Effector CD4-positive, alpha-beta T cell (primary cell): Measurements from ENCODE around the gene KRABD2.
A peak's percentile ranks its signal among the peaks of the same experiment; 100 is the strongest.
"Not testable (repeated sequence)": the region's sequence is repeated elsewhere in the genome, so short reads cannot be mapped to it uniquely, and the experiment has no call there.

ENCODE experiments used
- DNase-seq: peaks from one replicate; pipeline ENCODE4 v3.0.0-alpha.2; 2020

The KRABD2 gene

DNA sequence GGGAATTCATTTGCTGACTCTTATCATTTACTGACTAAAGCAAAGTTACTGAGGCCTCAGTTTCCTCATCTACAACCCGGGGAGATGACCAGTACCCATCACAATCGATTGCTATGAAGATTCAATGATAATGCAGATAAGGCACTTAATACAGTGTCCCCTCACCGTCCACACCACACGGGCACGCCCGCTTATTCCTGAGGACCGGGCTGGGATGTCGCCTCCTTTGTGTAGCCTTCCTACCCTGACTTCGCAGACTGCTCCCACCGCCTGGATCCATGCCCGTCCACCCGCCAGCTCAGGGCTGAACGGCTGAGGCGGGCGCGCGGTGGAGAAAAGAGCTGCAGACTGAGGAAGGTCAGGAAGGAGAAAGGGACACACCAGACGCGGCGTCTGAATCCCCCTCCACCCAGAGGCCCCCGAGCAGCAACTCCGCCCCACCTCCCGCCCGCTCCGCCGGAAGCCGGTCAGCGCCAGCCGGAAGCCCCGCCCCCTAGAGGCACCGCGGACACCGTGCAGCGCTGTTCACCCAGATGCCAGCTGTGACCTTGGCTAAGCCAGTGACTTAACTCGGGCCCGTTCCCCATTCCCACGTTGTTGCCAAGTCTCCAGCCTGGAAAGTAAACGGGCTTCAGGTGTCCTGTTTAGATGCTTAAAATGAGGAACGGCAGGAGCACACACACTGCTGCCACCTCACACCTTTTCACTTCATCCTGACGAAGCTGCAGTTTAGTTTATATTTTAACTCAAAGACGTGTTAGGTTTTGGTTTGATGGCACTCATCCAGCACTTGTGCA lies at the start of gene KRABD2:
Gene KRABD2, minus strand, starts transcription at position 434 of the 797 bp plus-strand sequence.
- peak; percentile 87 for DNase-seq

GRCh38 chr17:8421571-8421970 lies 45.1 kb upstream of the KRABD2 start:
- no peak for DNase-seq

DNA sequence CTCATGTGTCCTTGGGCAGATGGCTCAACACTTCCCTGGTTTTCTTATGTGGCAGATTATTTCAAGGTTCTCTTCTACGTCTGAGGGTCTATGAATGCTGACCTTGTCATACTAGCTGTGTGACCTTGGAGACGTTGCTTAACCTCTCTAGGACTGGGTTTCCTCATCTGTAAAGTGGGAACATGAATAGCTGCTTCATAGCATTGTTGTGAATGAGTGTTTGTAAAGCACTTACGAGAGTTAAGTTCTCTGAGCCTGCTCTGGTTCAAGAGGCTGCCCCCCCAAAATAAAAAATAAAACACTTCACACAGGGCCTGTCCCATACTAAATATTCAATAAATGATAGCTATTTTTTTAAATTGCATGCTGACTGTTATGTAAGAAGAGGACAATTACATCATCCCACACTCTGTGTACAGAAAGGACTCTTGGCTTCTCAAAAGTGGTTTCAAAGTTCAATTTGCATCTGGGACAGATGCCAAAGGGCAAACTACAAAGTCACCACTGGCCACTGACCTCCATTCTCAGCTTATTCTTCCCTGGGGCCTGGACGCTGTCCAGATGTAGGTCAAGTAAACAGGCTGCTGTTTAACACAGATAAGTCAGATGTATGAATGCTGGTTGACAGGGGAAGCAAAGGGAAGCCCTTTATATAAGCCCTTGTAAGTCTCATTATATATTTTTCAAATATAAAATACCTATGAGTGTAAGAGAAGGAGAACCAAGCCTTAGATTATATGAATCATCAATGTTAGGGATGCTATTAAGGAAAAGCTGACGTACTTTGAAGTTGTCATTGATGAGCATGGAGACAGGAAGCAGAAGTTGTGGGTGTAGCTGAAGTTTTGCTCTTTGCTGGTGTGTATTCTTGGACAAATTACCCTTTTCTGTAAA lies 43.8 kb upstream of the KRABD2 start:
- DNase-seq = no peak

GRCh38 chr17:8419305-8419704 lies 42.8 kb upstream of the KRABD2 start:
- no peak for DNase-seq

GRCh38 chr17:8418471-8418870 lies 42.0 kb upstream of the KRABD2 start:
- no peak for DNase-seq

DNA sequence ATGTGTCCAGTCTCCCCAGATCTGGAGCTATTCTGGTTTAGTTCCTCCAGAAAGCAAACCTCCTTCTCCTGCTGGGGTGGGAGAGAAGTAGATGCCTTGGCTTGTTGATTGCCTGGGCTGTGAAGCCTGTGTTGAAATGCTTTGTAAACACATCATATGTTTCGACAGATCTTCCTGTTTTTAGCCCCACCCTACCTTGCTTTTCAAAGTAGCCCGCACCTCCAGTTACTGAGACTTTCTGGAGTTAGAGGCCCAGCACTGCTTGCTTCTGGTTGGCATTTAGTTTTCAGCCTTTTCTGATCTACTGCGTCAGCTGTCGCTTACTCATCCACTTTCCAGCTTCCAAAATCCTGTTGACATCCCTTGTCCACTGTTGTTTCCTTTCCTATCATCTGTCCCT lies 41.3 kb upstream of the KRABD2 start:
- DNase-seq = no peak

DNA sequence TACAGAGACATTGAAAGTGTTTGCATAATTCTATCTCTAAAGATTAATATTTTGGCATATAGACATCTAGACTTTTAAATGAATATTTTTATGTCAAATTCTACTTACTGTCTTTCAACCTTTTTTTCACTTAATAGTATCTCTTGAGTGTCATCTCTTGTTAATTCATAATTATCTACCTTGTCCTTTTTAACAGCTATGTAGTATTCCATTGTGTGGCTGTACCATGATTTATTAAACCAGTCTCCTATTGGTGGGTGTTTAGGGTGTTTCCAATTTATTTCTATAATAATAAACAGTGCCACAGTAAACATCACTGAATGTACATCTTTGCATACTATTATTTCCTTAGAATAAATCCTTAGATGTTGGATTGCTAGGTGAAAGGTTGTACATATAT lies 37.4 kb upstream of the KRABD2 start:
- DNase-seq = no peak

DNA sequence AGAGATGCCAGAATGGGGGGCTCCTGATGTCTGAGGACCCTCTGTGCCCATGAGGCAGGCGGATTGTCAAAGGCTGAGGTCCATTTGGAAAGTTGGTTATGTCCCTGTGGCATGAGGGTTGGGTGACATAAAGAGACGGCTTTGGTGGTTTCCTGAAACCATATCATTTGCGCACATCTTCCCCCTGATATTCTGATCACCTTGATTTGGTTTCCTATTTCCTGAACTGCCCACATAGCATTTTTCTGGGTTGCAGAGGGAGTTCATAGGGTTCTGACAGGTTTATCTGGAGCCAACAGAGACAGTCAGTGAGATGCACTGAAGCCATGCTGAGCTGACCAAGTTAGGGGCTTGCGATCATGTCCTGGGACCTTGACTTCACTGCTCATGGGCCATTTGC lies 36.8 kb upstream of the KRABD2 start:
- DNase-seq = no peak

DNA sequence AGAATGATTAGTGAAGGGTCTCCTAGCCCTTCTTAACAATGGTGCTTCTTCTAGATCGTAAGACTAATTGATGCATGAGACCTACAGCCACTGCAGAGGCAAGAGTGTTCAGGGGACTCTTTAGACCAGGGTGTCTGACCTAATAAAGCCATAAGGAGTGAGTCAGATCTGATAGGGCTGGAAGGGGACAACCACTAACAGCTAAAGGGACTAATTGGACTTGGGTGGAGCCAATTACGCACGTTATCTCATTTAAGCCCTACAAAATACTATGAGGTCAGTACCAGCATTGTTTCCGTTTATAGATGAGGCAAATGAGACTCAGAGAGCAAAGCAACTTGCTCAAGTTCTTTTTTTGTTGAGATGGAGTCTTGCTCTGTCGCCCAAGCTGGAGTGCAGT lies 35.6 kb upstream of the KRABD2 start:
- DNase-seq = no peak

- no peak for DNase-seq
Observed at GRCh38 chr17:8410883-8411238, 34.4 kb upstream of the KRABD2 start.

DNA sequence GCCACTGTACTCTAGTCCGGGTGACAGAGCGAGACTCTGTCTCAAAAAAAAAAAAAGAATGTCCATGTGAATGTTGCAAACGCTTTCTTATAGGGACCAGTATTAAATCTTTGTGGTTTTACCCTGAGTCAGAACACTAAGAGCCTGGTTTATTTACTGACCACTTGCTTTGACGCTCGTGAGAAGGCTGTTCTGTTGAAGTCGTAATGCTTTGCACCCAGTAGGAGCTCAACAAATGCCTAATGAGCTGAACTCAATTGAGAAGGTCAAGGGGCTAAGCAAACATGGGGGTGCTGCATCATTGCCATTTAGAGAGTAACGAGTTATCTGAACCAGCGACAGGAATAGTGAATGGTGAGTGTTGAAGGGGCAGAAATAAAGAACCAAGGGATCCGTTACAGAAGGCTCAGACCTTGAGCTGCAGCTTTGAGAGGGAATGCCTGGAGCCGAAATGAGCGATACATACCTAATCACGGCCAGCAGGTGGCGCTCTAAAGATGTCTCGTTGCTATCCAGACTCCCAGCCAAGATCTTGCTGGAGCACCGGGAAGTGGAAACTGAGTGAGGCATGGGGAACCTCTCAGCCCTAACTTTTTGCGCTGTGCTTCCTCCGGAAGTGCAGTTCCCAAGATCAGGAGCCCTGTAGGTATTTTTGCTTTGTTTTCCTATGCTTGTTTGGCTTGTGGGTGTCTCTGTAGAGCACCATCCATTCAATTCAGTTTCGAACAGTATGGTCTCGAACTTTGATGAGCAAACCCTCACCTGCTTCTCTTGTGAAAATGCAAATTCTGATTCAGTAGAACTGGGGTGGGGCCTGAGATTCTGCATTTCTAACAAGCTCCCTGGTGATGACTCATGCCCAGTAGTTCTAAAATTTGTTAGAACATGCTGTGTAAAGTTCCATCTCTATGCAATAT lies 33.7 kb upstream of the KRABD2 start:
- DNase-seq = peak; percentile 79

DNA sequence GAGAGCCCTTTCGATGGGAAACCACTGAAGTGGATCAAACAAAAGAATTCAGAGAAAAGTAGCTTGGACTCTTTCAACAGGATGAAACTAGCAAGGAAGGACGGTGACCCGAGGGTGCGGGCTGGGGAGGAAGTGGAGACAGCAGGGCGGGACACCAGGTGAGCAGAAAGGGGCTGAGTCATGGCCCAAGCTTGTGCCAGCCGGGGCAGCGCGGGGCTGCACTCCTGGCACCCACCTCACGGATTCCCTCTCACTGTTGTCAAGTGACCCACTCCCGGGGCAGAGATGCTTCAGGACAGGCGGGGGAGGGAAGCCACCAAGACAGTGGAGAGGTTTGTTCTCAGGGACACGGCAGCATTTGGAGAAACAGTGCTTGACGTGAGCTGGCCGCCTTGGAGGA lies 31.9 kb upstream of the KRABD2 start:
- DNase-seq = no peak

DNA sequence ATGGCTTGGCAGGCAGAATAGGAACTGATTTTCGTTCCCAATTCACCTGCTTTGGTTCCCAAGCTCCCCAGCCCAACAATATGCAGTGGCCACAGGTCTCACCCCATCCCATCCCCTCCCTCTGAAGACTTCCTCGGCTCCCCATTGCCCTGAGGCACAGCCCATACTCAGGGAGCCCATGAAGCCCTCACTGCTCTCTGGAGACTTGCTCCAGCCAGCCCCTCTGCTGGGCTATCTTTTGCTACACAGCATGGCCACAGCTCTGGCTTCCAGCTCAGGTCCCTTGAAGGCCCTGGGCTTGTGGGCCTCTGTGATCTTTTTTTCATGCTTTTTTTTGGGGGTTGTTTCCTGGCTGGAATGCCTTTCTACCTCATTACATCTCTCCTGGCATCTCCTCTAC lies 29.7 kb upstream of the KRABD2 start:
- no peak for DNase-seq

GRCh38 chr17:8405499-8406016 lies 29.1 kb upstream of the KRABD2 start:
- no peak for DNase-seq

- DNase-seq = no peak
Observed at GRCh38 chr17:8402921-8403536, 26.5 kb upstream of the KRABD2 start.

GRCh38 chr17:8401107-8401506 lies 24.6 kb upstream of the KRABD2 start:
- DNase-seq = no peak

GRCh38 chr17:8398980-8399379 lies 22.5 kb upstream of the KRABD2 start:
- no peak for DNase-seq

DNA sequence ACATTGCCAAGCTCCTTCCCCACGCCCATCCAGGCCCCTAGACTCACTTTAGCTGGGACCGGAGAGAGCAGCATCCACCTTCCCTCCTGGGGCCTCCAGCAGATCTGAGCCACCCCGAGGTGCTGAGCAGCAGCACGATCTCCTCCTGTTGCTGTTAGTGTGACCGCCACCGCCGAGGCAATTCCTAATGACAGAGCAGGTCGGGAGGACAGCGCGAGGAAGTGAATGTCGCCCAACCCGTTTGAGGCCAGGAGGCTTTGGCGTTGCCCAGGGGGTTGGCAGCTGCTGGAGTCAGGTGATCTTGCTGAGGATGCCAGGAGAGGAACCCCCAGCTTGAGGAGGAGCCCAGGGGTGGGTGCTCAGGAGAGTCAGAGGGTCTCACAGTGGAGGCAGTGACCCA lies 21.1 kb upstream of the KRABD2 start, which contains the start of gene RNF222:
Gene RNF222, minus strand, starts transcription at position 192 of the 400 bp plus-strand sequence. CDS start 4,366 bp downstream, outside the sequence.
- no peak for DNase-seq

DNA sequence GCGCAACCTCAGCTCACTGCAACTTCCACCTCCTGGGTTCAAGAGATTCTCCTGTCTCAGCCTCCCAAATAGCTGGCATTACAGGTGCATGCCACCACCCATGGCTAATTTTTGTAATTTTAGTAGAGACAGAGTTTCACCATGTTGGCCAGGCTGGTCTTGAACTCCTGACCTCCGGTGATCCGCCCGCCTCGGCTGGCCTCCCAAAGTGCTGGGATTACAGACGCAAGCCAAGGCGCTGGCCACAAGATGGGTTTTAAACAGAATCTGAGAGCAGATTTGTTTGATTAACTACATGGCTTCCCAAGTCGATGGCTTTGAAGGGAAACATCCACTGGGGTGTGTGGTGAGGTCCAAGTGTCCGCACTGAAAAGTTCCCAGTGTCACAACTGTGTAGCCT lies 18.0 kb upstream of the KRABD2 start:
- DNase-seq = not testable (repeated sequence)

DNA sequence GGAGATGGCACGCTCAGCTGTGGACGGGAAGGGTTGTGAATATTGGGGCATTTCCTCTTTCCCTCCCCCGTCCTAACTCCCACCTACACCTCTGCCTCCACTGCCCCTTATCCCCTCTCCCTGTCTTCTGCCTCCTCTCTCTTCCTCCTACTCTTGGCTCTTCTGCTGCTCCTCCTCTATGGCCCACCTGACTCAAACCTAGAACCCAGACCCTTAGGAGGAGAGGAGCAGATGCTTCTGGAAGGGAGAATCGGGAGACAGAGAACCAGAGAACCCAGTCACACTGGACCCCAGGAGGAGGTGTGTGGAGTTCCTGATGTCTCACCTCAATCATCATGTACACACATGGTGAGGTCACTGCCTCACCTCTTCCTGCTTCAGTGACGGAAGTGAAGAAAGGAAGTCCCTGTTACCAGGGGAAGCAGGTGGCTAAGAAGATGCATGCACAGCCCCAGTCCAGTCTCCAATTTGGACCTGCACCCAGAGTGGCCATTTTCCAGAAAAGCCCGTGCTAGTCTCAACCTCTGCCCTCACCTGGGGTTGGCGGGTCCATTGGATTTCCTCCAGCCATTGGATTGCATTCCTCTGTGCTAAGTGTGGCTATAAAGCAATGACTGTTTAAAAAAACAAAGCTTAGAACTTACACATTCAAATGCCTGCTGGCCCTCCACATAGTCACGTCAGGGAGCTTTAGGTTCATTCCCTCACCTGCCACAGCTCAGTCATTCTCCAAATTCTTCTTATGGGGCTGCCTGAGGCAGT lies 17.1 kb upstream of the KRABD2 start:
- peak; percentile 19 for DNase-seq
